ENCODE results near the gene ZNF205.

GRCh38 chr16:3097266-3097665 is 15.1 kb upstream of the ZNF205 start:
- TF ChIP-seq, protein P1, sequence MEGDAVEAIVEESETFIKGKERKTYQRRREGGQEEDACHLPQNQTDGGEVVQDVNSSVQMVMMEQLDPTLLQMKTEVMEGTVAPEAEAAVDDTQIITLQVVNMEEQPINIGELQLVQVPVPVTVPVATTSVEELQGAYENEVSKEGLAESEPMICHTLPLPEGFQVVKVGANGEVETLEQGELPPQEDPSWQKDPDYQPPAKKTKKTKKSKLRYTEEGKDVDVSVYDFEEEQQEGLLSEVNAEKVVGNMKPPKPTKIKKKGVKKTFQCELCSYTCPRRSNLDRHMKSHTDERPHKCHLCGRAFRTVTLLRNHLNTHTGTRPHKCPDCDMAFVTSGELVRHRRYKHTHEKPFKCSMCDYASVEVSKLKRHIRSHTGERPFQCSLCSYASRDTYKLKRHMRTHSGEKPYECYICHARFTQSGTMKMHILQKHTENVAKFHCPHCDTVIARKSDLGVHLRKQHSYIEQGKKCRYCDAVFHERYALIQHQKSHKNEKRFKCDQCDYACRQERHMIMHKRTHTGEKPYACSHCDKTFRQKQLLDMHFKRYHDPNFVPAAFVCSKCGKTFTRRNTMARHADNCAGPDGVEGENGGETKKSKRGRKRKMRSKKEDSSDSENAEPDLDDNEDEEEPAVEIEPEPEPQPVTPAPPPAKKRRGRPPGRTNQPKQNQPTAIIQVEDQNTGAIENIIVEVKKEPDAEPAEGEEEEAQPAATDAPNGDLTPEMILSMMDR (IDR thresholded peaks at IDR 0.05; ENCODE audit: control extremely low read depth in 1 of 3, insufficient read depth in 1 of 3, low read depth in 1 of 3, low read length in 3 of 3): no peak
- no peak for TF ChIP-seq USF2 (IDR thresholded peaks at IDR 0.05; ENCODE audit: low read length)

Measured in H1 (cell line).